ENCODE data around the gene INTS11. TPM values are rescaled to one million over a fixed set of nuclear protein-coding genes. Genes with fewer than 3 reads are reported as not detected.

Gene INTS11
- total and polyA plus RNA-seq, 10 of the 15 experiments (the other 5 are each of a cell fraction or from before 2014, with no cell fraction given): 2.5 to 117 (median 77.7) TPM

GRCh38 chr1:1280782-1281481, 43.5 kb downstream of the INTS11 start:
- Histone ChIP-seq H4K20me1 (ENCODE audit: control insufficient read depth, insufficient read depth) (no peaks in the 10 kb centered on the region), H2AFZ (ENCODE audit: control insufficient read depth, low read depth, low read length) (no peak overlapping the region), H3K4me1 (ENCODE audit: control insufficient read depth, insufficient read depth, low read length) (no peaks in the 10 kb centered on the region), H3K4me3 (no peak overlapping the region), H3K9ac (ENCODE audit: control insufficient read depth, insufficient read depth, low read length) (no peak overlapping the region), H3K27ac (ENCODE audit: control insufficient read depth, insufficient read depth) (no peak overlapping the region), H3K9me3 (replicated peaks; ENCODE audit: control insufficient read depth, insufficient read depth, low read length) (no peaks in the 10 kb centered on the region), H3K4me2 (ENCODE audit: control insufficient read depth, insufficient read depth) (no peak overlapping the region), H3K36me3 (ENCODE audit: control insufficient read depth in 2 of 2, insufficient read depth in 2 of 2, low read length in 1 of 2) (no peaks in the 10 kb centered on the region), H3K79me2 (ENCODE audit: control insufficient read depth, insufficient read depth, low read length) (no peaks in the 10 kb centered on the region), H3K27me3 (replicated peaks in 1 of 2; ENCODE audit: control insufficient read depth in 2 of 2, insufficient read depth in 2 of 2, low read length in 1 of 2) (no peaks in the 10 kb centered on the region)
- SMC1A ChIA-PET (ENCODE audit: uncharacterized antibody, unreplicated experiment): no interaction called here
- TF ChIP-seq CHD2 (IDR thresholded peaks at IDR 0.05; ENCODE audit: borderline replicate concordance, low read depth, low read length) (no peak), SMAD1 (IDR thresholded peaks at IDR 0.05; ENCODE audit: low read depth, partially characterized antibody) (no peak), NRF1 (conservative IDR thresholded peaks at IDR 0.05; ENCODE audit: low read depth, low read length) (no peak), HDAC6 (IDR thresholded peaks at IDR 0.05; ENCODE audit: unreplicated experiment) (no peak), NBN (IDR thresholded peaks at IDR 0.05) (no peak)
- POLR2A ChIA-PET: no interaction called here
- FAIRE-seq (no peak), DNase-seq (ENCODE audit: low read depth, low spot score) (no peak), ATAC-seq (no peak)
- no TSS peak for BruUV-seq (replicated peaks)
- WGBS (ENCODE audit: insufficient coverage, insufficient replicate concordance, low lambda C conversion rate, missing lambda C conversion rate): 46% methylated on average over 19 of the region's 21 CpGs
- CTCF ChIA-PET: interaction anchor here (0.6 to 1.0 kb wide), 2 partner anchors 11 to 248 kb away, joined by 3 read pairs; no protein-coding TSS in a partner anchor
- intact Hi-C loops (cut with micrococcal nuclease; ENCODE audit: unreplicated experiment) (no loop called here), in situ Hi-C loops (cut with MboI) (no loop called here)
- RAD21 ChIA-PET (ENCODE audit: unreplicated experiment): no interaction called here

GRCh38 chr1:1279028-1279427, 45.4 kb downstream of the INTS11 start:
- no peaks in the 10 kb centered on the region for H4K20me1 ChIP-seq (ENCODE audit: control insufficient read depth, insufficient read depth)
- H3K4me2 ChIP-seq (ENCODE audit: control insufficient read depth, insufficient read depth): no peak overlapping the region
- in situ Hi-C loops (cut with MboI): no loop called here
- 67% methylated on average over 16 of the region's 17 CpGs for WGBS (ENCODE audit: insufficient coverage, insufficient replicate concordance, low lambda C conversion rate, missing lambda C conversion rate)
- H2AFZ ChIP-seq (ENCODE audit: control insufficient read depth, low read depth, low read length): no peak overlapping the region
- CTCF ChIA-PET: no interaction called here
- BruUV-seq (replicated peaks): no TSS peak
- FAIRE-seq: no peak
- DNase-seq (ENCODE audit: low read depth, low spot score): no peak
- POLR2A ChIA-PET: interaction anchor here (0.7 kb wide), 1 partner anchor 93 kb away, joined by 3 read pairs; no protein-coding TSS in a partner anchor
- no peaks in the 10 kb centered on the region for H3K27me3 ChIP-seq (replicated peaks in 1 of 2; ENCODE audit: control insufficient read depth in 2 of 2, insufficient read depth in 2 of 2, low read length in 1 of 2)
- no peaks in the 10 kb centered on the region for H3K79me2 ChIP-seq (ENCODE audit: control insufficient read depth, insufficient read depth, low read length)
- intact Hi-C loops (cut with micrococcal nuclease; ENCODE audit: unreplicated experiment): no loop called here
- no peak overlapping the region for H3K9ac ChIP-seq (ENCODE audit: control insufficient read depth, insufficient read depth, low read length)
- no peaks in the 10 kb centered on the region for H3K36me3 ChIP-seq (ENCODE audit: control insufficient read depth in 2 of 2, insufficient read depth in 2 of 2, low read length in 1 of 2)
- H3K4me3 ChIP-seq: no peak overlapping the region
- H3K27ac ChIP-seq (ENCODE audit: control insufficient read depth, insufficient read depth): no peak overlapping the region
- no peaks in the 10 kb centered on the region for H3K9me3 ChIP-seq (replicated peaks; ENCODE audit: control insufficient read depth, insufficient read depth, low read length)
- RAD21 ChIA-PET (ENCODE audit: unreplicated experiment): no interaction called here
- no peak for ATAC-seq
- H3K4me1 ChIP-seq (ENCODE audit: control insufficient read depth, insufficient read depth, low read length): peaks cover 3% of the 10 kb centered on the region
- SMC1A ChIA-PET (ENCODE audit: uncharacterized antibody, unreplicated experiment): no interaction called here
- TF ChIP-seq TCF3 (IDR thresholded peaks at IDR 0.05; ENCODE audit: borderline replicate concordance, insufficient read depth, low read depth, low read length) (no peak), ZBTB11 (CRISPR knock-in tag; IDR thresholded peaks at IDR 0.05) (no peak), USF2 (IDR thresholded peaks at IDR 0.05; ENCODE audit: borderline replicate concordance, low read depth, low read length) (no peak), RELB (IDR thresholded peaks at IDR 0.05; ENCODE audit: low read depth) (no peak), SRF (IDR thresholded peaks at IDR 0.05; ENCODE audit: low read depth in 2 of 2, low read length in 2 of 2) (no peak)
